HEK293T (cell line): ENCODE results near the gene MIPEP.

Source experiments
- FOXM1 ChIP-seq: fragments of 450-650 bp; IDR thresholded peaks from 2 replicates; pipeline ENCODE4 v1.6.1; 2017; ENCODE audit warnings: mild to moderate bottlenecking, borderline replicate concordance
- L3MBTL2 ChIP-seq: fragments of 450-650 bp; conservative IDR thresholded peaks from 2 replicates; pipeline ENCODE4 v1.6.1; 2016; ENCODE audit warnings: mild to moderate bottlenecking
- PKNOX1 ChIP-seq: fragments of 450-650 bp; IDR thresholded peaks from 2 replicates; pipeline ENCODE4 v1.6.1; 2016
- SP1 ChIP-seq: fragments of 450-650 bp; IDR thresholded peaks from 2 replicates; pipeline ENCODE4 v1.6.1; 2017
- TARDBP ChIP-seq: fragments of 450-650 bp; IDR thresholded peaks from 2 replicates; pipeline ENCODE4 v1.6.1; 2016

DNA sequence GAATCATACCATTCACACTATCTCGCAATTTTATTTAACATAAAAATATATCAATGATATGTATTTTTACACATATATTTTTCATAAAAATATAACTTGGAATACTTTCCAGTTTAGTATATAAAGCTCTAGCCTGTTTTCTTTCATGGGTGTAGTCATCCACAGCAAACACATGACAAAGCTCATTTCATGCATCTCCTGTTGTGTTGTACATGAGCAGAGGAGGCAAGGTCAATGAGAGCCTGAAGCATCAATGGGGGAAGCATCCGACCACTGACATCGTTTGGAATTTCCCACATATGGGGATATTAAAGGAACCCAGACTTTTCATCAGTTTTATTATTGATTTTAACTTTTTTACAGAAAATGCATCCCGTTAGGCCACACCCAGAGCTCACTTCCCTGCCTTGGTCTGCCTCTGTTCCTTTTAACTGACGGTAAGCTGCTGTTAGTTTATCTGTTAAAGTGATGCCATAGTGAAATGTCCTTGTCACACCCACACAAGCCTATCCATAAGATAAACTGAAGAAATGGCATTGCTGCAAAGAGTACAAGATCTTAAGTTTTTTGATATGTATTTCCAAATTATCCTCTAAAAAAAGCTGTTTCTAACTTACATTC is 44.0 kb downstream of the MIPEP start:
- no peak for TF ChIP-seq L3MBTL2
- TF ChIP-seq FOXM1, result no peak
- no peak for TF ChIP-seq PKNOX1
- TF ChIP-seq TARDBP, result no peak
- TF ChIP-seq SP1, result no peak
